Heart left ventricle (tissue), 16 donors: ENCODE results near the gene GATAD2B. TPM values are rescaled to one million over a fixed set of nuclear protein-coding genes. Genes with fewer than 3 reads are reported as not detected.

Experiments used
- ATAC-seq, 4 donors: fragments of 200-7000 bp; cut with Tn5 transposase; one replicate each; pipeline ENCODE4 v1.9.1; 2020 to 2022; ENCODE audit warnings: moderate library complexity in 4 of 4, mild to moderate bottlenecking in 3 of 4, moderate number of reproducible peaks in 1 of 4
- DNase-seq, 5 donors: peaks; one replicate each; pipeline ENCODE4 v3.0.0-alpha.2; 2020
- H3K27ac ChIP-seq, 12 donors: fragments of 200-600 bp; sonication (generic) in 4 of 12; one replicate each; pipeline versions ENCODE4 v1.5.0 to v1.8.0; 2016 to 2022; ENCODE audit warnings: mild to moderate bottlenecking in 2 of 12
- H3K27me3 ChIP-seq, 9 donors: fragments of 200-600 bp; sonication (generic) in 2 of 9; one replicate each; pipeline versions ENCODE4 v1.5.1 to v1.8.0; 2016 to 2022; ENCODE audit warnings: mild to moderate bottlenecking in 3 of 9
- H3K36me3 ChIP-seq, 9 donors: fragments of 200-600 bp; sonication (generic) in 2 of 9; one replicate each; pipeline versions ENCODE4 v1.5.0 to v1.8.0; 2018 to 2022; ENCODE audit warnings: mild to moderate bottlenecking in 2 of 9
- H3K4me1 ChIP-seq, 12 donors: fragments of 200-600 bp; sonication (generic) in 4 of 12; one replicate each; pipeline versions ENCODE4 v1.5.0 to v1.8.0; 2016 to 2022; ENCODE audit warnings: mild to moderate bottlenecking in 3 of 12
- H3K4me3 ChIP-seq, 12 donors: fragments of 200-600 bp; sonication (generic) in 4 of 12; one replicate each; pipeline versions ENCODE4 v1.5.0 to v1.8.0; 2017 to 2022; ENCODE audit warnings: mild to moderate bottlenecking in 9 of 12, moderate library complexity in 4 of 12
- H3K9me3 ChIP-seq, 12 donors: fragments of 200-600 bp; sonication (generic) in 4 of 12; one replicate each; pipeline versions ENCODE4 v1.5.0 to v1.8.0; 2016 to 2022; ENCODE audit warnings: mild to moderate bottlenecking in 1 of 12
- CTCF ChIP-seq, 12 donors: fragments of 200-600 bp; sonication (generic) in 4 of 12; IDR thresholded peaks; one replicate each; pipeline versions ENCODE4 v1.5.0 to v1.8.0; 2018 to 2022; ENCODE audit warnings: antibody characterized with exemption in 12 of 12, mild to moderate bottlenecking in 5 of 12
- POLR2A ChIP-seq, 2 donors: fragments of 450-650 bp; IDR thresholded peaks; one replicate each; pipeline ENCODE4 v1.6.1; 2017; ENCODE audit warnings: antibody characterized with exemption in 2 of 2, mild to moderate bottlenecking in 2 of 2, moderate library complexity in 2 of 2
- WGBS, 4 donors: extraction: QIAGEN DNeasy Blood & Tissue Kit in 2 of 4; methylation state at CpG; one replicate each; pipeline versions ENCODE4 v1.1.5 to v1.1.7; 2013 to 2018; 5-methylcytosine and 5-hydroxymethylcytosine counted together
- intact Hi-C, 10 donors: fragments of 100-400 bp; cut with DNase I; formaldehyde crosslinking; loops; one replicate each; pipeline versions ENCODE4 v1.11.1 to v1.14.2; 2022
- polyA plus RNA-seq, 2 donors: library from polyadenylated mRNA; stranded (reverse); fragments of 200-250 nt; gene quantifications; one replicate each; pipeline ENCODE4 v1.2.3, GENCODE V29; 2013
- total RNA-seq, 9 donors: library from RNA; depleted of rRNA in 2 of 9; stranded (reverse); fragments of >200 nt in 2 of 9; fragmentation: NEBNext Ultra II Directional in 3 of 9; extraction: Animal tissue kit (Norgen Biotek cat#: 25700) in 3 of 9; gene quantifications; one replicate each; pipeline versions ENCODE4 v1.1.0 to v1.2.4, GENCODE V29; 2016 to 2023
- donor health status: ischemic (EF 13 %, LVEDD 7.1; RV severe dilation, severe dysfunction).
- donor health status: healthy with polysubstance abuse.
- donor health status: DM: no; HTN: yes; CAD: no.
- donor health status: DM: no; HTN: no; CAD: no.
- donor health status: ischemic (EF 25% LVEDD 6.9; RV normal size, moderate dysfunction).
- donor health status: ischemic (EF 25% LVEDD 5.7; RV mildly dilated, moderate dysfunction).
- donor health status: healthy.
- donor health status: DM: yes; HTN: yes; CAD: no.
- donor health status: ischemic (EF 35%, LVEDD 5.7; RV mildly dilated, moderate dysfunction).
- donor health status: nonischemic (EF 11% LVEDD 7.7; RV severe dilation, severe dysfunction).
- donor health status: DM: yes; HTN: yes; CAD: no.
- donor health status: PGD.
- donor health status: ischemic (EF 29% LVEDD 5.4; RV normal size, mild dysfunction).
- donor health status: nonischemic (EF 23%, LVEDD 6.1; RV moderate dilation, normal function).

GATAD2B gene
- total and polyA plus RNA-seq, 11 donors = 5.6 to 53.9 (median 34.5) TPM

- intact Hi-C loops = loop anchor here in 6 of 10 donors (2.0 to 5.0 kb wide), 4 partner anchors 13 to 202 kb away; partner anchors contain the start of gene NPR1 (in 3 of the 6)
- no peak for TF ChIP-seq POLR2A (IDR thresholded peaks at IDR 0.05)
- no peak for TF ChIP-seq CTCF (IDR thresholded peaks at IDR 0.05)
- peaks cover 0 to 39% (median 34%) of the 10 kb centered on the region in 9 donors for H3K36me3 ChIP-seq
- ATAC-seq (no peak), DNase-seq (no peak)
- H3K27ac ChIP-seq = peak overlapping the region in 11 of 12 donors; percentile 74 to 95 (median 86)
- peaks cover 8 to 89% (median 66%) of the 10 kb centered on the region in 12 donors for H3K4me1 ChIP-seq
- H3K4me3 ChIP-seq = peak overlapping the region in 4 of 12 donors; percentile 77 to 91 (median 83)
- 59 to 66% (median 62%) methylated on average over 8 of the region's 8 CpGs for WGBS, 4 donors
- no peaks in the 10 kb centered on the region for H3K27me3 ChIP-seq
- H3K9me3 ChIP-seq = no peaks in the 10 kb centered on the region
Measured at GRCh38 chr1:153774026-153774595, 148.7 kb downstream of the GATAD2B start.

DNA sequence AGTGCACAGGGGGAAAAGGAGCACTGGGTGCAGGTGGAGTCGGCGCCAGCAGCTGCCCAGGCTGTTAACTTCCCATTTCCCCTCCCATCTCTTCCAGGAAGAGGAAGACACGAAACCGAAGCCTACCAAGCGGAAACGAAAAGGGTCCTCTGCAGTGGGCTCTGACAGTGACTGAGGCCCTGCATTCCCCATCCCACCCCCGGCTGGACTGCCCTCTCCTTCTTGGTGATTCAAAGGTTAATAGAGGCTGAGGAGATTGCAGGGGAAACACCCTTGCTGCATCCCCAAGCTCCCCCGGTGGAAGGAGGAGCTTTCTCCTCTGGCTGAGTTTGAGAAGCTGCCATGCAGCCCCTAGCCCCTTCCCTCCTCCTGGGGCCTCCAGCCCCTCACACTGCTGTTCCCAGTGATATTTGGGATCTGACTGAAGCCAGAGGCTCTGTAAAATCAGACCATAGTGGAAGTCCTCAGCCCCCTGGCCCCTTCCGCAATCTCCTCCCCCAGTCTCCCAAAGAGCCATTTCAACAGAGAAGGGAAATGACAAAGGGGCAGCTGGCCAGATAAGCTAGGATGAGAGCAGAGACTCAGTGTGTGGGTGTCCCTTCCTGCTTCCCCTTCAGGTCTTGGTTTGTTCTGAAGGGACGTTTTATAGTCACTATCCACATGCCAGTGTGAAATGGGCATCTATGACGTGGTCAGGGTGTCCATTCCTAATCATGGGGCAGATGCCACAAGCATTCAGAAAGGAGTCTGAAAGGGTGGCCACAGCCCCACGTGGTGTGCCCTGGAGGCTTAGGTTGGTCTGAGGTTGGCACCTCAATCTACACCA is 149.5 kb downstream of the GATAD2B start:
- Histone ChIP-seq H3K9me3 (no peaks in the 10 kb centered on the region), H3K36me3 (peaks cover 0 to 47% (median 38%) of the 10 kb centered on the region in 9 donors), H3K4me1 (peaks cover 8 to 92% (median 66%) of the 10 kb centered on the region in 12 donors), H3K27me3 (no peaks in the 10 kb centered on the region), H3K4me3 (no peak overlapping the region), H3K27ac (peak overlapping the region; percentile 69 to 95 (median 84))
- intact Hi-C loops = loop anchor here in 7 of 10 donors (2.0 to 5.0 kb wide), 5 partner anchors 23 to 201 kb away; partner anchors contain the start of gene NPR1 (in 5 of the 7)
- ATAC-seq (peak in 1 of 4 donors; percentile 41), DNase-seq (peak in 1 of 5 donors; percentile 45)
- WGBS, 4 donors = 52 to 68% (median 58%) methylated on average over 10 to 12 of the region's 12 CpGs
- TF ChIP-seq CTCF (IDR thresholded peaks at IDR 0.05) = no peak
- no peak for TF ChIP-seq POLR2A (IDR thresholded peaks at IDR 0.05)

DNA sequence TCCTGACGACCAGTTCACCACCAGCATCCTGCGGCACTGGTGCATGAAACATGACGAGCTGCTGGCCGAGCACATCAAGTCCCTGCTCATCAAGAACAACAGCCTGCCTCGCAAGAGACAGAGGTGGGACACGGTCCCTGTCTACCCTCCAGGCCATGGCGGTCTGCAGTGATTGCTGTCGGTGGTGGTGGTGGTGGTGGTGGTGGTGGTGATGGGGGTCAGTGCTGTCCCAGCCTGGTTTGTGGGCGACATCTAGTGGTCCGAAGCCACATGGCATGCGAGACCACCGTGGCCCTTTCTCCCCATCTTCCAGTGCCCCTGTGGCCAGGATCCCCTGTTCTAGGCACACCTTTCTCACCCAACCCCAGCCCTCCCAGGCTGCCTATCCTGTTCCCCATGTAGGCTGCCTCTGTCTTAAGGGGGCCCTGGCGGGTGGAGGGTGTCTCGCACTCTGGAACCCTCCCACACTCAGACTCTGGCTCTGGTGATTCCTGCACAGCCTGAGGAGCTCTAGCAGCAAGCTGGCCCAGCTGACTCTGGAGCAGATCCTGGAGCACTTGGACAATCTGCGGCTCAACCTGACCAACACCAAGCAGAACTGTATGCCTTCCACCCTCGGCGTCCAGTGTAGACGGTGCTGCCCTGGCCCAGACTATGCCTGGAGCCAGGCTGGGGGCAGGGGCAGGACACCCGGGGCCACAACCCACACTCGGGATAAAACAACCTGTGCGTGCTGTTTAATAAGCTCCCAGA is 150.8 kb downstream of the GATAD2B start:
- H3K4me1 ChIP-seq = peaks cover 8 to 89% (median 56%) of the 10 kb centered on the region in 12 donors
- intact Hi-C loops = loop anchor here in 9 of 10 donors (1.0 to 5.0 kb wide), 7 partner anchors 21 to 200 kb away; partner anchors contain the start of gene NPR1 (in 7 of the 9)
- H3K4me3 ChIP-seq = no peak overlapping the region
- peak in 1 of 5 donors; percentile 72 for DNase-seq
- peak overlapping the region; percentile 1 to 95 (median 82) for H3K27ac ChIP-seq
- 59 to 72% (median 63%) methylated on average over 17 to 21 of the region's 21 CpGs for WGBS, 4 donors
- no peaks in the 10 kb centered on the region for H3K27me3 ChIP-seq
- TF ChIP-seq POLR2A (IDR thresholded peaks at IDR 0.05) (no peak), CTCF (IDR thresholded peaks at IDR 0.05) (peak; percentile 20 to 69 (median 54))
- H3K36me3 ChIP-seq = peaks cover 0 to 60% (median 51%) of the 10 kb centered on the region in 9 donors
- no peaks in the 10 kb centered on the region for H3K9me3 ChIP-seq
- ATAC-seq = peak in 1 of 4 donors; percentile 45
